Fibroblast of peridontal ligament (primary cell): ENCODE data around the gene LRRC4C.

Experiments used
- DNase-seq: peaks from one replicate; pipeline ENCODE4 v3.0.0-alpha.2; 2010; ENCODE audit errors: extremely low read depth

LRRC4C gene

GRCh38 chr11:41116970-41117369, 342.5 kb downstream of the LRRC4C start:
- no peak for DNase-seq

GRCh38 chr11:41115066-41115465, 344.4 kb downstream of the LRRC4C start:
- no peak for DNase-seq

DNA sequence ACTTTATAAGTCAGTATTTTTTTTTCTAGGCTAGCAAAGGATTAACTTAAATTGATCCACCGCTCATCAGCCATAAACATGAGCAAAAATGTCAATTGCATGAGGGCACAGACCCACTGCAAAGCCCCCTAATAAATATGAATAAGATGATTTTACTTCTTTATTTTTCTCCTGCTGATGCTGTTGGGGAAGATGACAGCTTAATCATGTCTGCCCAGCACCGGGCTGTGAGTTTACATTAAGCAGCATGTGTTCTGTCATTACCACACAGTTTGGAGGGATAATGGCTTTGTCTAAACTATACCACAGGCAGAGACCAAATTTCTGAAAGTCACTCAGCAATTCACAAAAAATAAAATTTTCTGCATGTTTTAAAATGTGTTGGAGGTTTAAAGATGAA, 346.3 kb downstream of the LRRC4C start:
- no peak for DNase-seq

- DNase-seq = no peak
These were observed 348.9 kb downstream of the LRRC4C start for GRCh38 chr11:41110527-41110926.

GRCh38 chr11:41102471-41102870, 357.0 kb downstream of the LRRC4C start:
- DNase-seq = no peak

DNA sequence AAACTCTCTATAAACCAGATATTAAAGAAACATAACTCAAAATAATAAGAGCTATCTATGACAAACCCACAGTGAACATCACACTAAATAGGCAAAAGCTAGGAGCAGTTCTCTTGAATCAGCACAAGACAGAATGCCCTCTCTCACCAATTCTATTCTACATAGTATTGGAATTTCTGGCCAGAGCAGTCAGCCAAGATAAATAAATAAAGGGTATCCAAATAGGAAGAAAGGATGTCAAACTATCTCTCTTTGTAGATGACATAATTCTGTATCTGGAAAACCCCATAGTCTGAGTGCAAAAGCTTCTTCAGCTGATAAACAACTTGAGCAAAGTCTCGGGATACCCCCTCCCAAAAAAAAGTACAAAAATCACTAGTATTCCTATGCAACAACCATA, 359.8 kb downstream of the LRRC4C start:
- DNase-seq = no peak

- no peak for DNase-seq
These were observed 374.3 kb downstream of the LRRC4C start for GRCh38 chr11:41085123-41085522.

DNA sequence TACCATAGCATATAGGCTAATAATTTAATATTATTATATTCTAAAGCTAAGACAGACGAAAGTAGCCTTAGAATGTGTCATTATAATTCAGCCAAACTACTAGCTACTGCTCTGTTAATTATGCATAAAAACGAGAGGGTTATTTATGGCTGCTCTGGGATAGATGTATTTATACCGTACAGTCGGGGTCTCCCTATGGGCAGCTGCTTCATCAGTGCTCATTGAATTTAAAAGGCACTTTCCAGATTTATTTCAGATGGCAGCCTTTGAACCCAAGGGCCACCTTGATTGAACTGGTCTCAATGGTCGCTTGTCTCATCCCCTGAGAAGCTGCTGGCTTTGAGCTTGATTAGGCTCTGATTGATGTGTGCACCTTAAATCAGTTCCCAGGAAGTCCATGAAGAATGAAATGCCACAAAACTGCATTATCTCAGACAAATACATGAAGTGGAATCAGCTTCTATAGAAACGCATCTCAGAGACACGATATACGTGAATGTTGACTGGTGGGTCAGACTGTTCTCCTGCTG, 377.6 kb downstream of the LRRC4C start:
- DNase-seq = no peak

- DNase-seq = no peak
These were observed 385.1 kb downstream of the LRRC4C start for GRCh38 chr11:41074318-41074717.

- DNase-seq = no peak
These were observed 394.0 kb downstream of the LRRC4C start for GRCh38 chr11:41065432-41065831.

- no peak for DNase-seq
These were observed 401.3 kb downstream of the LRRC4C start for GRCh38 chr11:41058138-41058537.

GRCh38 chr11:41056892-41057569, 402.4 kb downstream of the LRRC4C start:
- DNase-seq = no peak

DNA sequence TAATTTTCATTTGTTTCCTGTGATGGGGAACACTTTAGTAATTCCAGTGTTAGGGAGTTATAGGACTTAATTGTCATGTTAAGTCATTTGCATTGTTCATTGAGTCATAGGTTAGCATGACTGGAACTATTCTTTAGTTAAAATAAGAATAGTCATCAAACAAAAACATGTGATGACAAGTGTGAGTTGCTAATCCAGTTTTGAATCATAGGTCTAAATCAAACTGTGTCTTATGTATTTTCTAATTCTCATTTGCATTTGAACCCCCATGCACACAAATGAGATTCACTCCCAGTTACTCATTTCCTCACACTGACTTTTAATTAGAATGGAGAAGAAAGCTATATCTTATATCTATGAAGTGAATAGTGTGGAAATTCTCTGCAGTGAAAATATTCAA, 405.6 kb downstream of the LRRC4C start:
- DNase-seq = no peak

DNA sequence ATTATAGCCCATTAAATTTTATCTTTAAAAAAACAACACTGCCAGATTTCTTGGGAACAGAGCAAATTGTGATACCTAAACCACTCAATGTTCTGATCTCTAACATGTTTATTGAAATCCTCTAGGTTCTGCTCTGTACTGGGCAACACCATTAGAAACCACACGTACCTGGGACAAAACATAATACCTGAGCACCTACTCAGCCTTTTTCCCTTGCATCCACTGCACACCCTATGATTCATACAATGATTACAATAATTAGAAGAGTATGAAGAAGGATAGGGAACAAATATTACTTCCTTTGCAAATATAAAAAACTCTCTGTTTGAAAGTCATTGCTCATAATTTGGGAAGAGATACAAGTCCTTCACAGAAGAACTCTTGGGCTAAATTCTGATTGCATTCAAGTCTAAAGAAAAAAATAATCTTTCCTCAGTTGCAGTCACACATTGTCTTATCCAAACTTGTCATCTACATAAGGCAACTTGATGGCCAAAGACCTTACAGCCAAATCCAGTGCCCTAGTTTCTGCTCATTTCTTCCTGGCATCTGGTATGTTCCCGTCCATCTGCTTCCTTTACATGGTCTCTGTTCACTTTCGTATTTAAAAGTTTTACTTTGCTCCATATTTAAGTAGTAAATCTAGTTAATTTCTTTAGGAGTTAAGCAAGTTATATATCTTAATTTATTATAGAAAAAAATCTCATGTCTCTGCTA, 407.4 kb downstream of the LRRC4C start:
- DNase-seq = no peak

DNA sequence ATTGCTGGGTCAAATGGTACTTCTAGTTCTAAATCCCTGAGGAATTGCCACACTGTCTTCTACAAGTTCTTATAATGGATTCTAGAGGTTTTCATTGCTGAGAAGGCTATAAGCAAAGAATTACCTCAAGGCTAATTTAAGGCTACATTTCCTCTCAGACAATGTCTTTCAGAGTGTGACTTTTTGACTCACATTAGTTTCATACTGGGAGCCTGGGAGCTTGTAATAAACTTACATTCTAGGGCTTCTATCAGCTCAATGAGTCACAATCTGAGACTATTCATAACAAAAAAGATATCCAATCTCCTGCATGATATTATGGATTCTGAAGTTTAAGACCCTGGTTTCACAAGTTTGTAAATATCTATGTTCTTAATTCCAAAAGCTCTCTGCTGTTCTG, 408.7 kb downstream of the LRRC4C start:
- DNase-seq = no peak

DNA sequence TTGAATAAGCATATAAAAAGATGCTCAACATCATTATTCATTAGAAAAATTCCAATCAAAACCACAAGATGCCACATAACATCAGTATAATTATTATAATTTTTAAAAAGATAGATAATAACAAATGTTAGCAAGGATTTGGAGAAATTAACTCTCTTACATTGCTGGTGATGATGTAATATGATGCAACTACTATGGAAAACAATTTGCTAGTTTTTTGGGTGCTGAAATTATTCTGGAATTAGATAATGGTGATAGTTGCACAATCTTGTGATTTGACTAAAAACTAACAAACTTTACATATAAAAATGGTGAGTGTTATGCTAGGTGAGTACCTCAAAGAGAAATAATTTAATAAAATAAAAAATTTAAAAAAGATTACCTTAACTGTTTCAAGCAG, 412.2 kb downstream of the LRRC4C start:
- no peak for DNase-seq

GRCh38 chr11:41045266-41045665, 414.2 kb downstream of the LRRC4C start:
- no peak for DNase-seq

DNA sequence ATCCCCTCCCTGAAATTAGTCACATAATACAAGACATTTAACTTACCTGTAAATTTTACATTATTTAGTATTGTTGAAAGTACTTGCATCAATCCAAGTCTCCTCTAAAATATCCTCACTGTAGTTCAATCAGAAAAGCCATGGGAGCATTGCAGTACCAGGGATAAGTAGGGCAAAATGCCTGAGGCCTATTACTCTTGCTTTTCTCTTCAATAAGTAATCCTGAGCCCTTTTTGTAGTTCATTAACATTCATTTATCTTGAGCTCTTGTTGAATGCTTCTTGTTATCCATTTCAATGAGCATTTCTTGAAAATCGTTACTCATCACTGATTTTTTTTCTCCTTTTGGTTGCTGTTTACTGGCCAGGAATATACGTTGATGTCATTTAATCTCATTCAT, 414.7 kb downstream of the LRRC4C start:
- DNase-seq = no peak

DNA sequence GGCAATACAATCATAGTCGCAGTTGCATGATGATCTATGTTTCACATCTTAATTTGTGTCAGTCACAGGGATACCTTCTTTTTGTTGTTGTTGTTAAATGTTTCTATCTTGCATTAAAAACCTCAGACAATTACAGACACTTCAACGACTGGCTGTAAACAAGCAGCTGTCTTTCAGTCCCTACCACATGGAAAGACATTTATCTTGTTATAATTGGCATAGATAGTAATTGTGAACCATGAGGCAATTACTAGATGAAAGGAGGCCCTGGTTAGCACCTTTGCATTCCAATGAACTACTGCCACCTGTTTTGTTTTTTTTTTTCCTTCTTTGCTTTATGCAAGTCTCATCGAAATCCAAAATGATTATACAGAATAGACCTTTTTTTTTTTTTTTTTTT, 416.8 kb downstream of the LRRC4C start:
- no peak for DNase-seq

DNA sequence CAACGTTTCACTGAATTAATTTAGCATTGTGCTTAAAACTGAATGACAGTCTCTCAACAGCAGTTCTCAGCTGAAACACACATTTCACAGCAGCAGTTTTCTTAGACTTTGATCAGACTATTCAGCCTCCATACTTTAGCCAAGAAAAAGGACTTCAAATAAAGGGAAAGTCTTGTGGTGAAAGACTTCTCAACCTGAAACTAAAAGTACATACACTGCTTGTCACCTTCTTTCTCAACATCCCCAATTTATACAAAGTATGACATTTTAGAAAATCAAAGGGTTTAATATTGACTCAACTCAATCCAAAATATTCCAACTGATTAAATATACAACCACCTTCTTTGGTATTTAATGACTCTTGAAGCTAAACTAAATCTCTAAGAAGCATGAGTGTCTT, 419.0 kb downstream of the LRRC4C start:
- no peak for DNase-seq

DNA sequence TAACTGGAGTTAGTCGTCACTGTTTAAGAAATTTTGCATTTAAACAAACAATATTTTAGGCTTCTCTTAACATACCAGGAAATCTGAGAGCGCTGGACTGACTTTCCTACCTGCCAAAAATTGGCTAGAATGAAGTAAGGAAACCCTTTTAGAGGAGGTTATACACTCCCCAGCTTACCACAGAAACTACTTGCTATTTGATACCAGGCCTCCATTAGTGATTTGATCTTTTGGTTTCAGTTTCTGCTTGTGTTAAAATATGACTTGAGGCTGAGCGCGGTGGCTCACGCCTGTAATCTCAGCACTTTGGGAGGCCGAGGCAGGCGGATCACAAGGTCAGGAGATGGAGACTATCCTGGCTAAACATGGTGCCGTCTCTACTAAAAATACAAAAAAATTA, 419.9 kb downstream of the LRRC4C start:
- DNase-seq = no peak

DNA sequence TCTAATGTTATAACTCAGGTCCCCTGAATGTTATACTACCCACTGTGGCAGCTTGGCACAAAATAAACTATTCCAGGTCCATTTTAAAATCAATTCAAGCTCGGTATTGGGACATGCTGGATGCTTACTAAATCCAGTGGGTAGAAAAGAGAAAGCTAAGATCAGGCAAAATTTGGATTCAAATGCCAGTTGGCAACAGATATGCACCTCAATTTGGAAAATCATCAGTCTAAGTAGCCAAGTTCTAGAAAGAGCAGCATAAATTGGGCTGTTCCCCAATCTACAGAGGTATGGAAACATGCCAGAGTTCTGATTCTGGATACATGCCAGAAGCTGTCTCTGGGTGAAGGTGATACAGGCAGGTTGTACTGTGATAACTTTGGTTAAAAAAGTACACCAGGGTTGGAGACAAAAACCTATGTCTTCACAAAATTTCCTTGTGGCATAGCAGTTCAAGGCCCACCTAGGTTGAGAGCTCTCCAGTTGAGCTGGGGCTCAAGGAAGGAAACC, 427.8 kb downstream of the LRRC4C start:
- DNase-seq = no peak

DNA sequence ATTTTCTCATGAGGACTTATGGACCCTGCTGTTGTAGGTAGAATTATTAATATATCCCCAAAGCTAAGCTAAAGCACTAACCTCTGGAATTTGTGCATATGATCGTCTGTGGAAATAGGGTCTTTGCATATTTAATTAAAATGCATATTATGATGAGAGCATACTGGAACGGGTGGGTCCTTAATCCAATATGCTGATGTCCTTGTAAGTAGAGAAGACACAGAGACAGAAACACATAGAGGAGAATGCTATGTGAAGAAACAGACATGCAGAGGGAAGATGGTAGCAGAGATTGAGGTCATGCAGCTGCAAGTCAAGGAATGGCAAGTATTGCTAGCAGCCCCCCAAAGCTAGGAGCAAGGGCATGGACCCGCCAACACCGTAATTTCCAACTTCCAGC, 439.2 kb downstream of the LRRC4C start:
- no peak for DNase-seq
